ENCODE results near the gene TLN1.

Gene TLN1, protein sequence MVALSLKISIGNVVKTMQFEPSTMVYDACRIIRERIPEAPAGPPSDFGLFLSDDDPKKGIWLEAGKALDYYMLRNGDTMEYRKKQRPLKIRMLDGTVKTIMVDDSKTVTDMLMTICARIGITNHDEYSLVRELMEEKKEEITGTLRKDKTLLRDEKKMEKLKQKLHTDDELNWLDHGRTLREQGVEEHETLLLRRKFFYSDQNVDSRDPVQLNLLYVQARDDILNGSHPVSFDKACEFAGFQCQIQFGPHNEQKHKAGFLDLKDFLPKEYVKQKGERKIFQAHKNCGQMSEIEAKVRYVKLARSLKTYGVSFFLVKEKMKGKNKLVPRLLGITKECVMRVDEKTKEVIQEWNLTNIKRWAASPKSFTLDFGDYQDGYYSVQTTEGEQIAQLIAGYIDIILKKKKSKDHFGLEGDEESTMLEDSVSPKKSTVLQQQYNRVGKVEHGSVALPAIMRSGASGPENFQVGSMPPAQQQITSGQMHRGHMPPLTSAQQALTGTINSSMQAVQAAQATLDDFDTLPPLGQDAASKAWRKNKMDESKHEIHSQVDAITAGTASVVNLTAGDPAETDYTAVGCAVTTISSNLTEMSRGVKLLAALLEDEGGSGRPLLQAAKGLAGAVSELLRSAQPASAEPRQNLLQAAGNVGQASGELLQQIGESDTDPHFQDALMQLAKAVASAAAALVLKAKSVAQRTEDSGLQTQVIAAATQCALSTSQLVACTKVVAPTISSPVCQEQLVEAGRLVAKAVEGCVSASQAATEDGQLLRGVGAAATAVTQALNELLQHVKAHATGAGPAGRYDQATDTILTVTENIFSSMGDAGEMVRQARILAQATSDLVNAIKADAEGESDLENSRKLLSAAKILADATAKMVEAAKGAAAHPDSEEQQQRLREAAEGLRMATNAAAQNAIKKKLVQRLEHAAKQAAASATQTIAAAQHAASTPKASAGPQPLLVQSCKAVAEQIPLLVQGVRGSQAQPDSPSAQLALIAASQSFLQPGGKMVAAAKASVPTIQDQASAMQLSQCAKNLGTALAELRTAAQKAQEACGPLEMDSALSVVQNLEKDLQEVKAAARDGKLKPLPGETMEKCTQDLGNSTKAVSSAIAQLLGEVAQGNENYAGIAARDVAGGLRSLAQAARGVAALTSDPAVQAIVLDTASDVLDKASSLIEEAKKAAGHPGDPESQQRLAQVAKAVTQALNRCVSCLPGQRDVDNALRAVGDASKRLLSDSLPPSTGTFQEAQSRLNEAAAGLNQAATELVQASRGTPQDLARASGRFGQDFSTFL (N-terminal part only)

GRCh38 chr9:35732185-35732799 is at the start of gene TLN1, which contains the start of gene CREB3:
TLN1 (minus strand) TSS chr9:35732195; CDS start chr9:35725694, 6,501 bp downstream.
CREB3 (plus strand) TSS chr9:35732666; CDS start chr9:35732773, 107 bp downstream.
- peak; percentile 97 for DNase-seq (ENCODE audit: low spot score)

DNA sequence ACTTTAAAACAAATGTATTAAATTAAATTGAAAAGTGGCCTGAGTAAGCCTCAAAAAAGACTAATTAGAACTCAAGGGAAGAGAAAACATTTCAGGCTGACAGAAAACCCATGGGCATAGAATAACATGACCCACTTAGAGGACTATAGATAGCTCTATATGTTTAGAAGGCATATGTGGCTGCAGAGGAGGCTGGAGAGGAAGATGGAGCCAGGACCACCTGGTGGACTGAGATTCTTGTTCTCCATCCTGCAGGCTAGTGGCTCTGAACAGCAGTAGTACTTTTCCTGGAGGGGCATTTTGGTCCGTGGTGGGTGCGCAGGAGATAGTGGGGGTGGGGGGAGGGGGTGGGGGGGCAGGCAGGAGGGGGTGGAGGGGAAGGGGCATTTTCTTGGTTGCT is 49.1 kb upstream of the TLN1 start:
- DNase-seq (ENCODE audit: low spot score): no peak

GRCh38 chr9:35778496-35778895 is 46.5 kb upstream of the TLN1 start:
- no peak for DNase-seq (ENCODE audit: low spot score)

GRCh38 chr9:35776018-35776417 is 44.0 kb upstream of the TLN1 start:
- DNase-seq (ENCODE audit: low spot score): no peak

DNA sequence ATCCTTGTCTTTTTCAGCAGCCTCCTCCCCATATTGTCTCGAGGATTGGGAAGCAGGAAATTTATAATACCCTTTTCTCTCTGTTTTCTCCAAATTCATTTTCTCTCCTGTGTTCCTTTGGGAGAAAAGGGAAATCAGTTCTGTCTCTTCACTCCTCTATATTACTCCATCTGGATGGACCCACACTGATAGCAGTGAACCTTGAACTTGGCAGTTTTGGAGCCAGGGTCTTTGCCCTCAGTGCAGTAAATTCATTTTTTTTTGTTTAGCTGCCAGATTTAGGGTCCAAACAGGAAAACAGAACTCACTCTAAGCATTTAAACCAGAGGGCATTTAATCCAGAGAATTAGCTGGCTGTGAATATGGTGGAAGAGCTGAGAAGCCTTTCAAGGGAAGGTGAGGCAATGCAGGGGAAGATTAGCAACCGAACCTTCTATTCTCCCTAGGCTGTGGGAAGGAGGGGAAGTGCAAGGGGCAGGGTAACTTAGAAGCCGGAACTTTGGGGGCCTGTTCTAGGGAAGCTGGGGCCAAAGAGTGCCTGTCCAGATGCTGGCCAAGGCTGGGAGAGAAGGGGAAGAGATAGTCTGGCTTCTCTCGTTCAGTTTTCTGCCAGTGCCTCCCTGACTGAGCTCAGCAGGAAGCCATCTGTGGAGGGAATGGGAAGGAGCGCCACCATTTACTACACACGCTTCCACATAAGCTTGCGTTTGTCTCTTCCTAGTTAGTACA is 43.1 kb upstream of the TLN1 start:
- DNase-seq (ENCODE audit: low spot score): no peak

DNA sequence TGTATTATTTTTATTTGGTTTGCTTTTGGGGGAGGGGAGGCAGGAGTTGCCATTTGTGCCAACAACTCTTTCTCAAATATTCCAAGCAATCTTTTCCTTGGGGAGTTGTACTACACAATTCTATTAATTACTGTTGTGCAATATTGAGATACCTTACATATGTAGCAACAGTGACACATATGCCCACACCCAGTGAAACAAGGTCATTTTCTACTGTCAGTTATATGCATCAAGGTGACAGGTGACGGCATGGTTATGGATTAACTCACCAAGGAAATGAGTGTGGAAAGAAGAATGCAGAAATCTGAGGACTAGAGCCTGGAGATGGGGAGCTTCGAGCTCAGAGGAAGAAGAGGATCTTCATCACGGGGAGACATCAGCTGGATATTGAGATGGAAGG is 39.9 kb upstream of the TLN1 start:
- no peak for DNase-seq (ENCODE audit: low spot score)

DNA sequence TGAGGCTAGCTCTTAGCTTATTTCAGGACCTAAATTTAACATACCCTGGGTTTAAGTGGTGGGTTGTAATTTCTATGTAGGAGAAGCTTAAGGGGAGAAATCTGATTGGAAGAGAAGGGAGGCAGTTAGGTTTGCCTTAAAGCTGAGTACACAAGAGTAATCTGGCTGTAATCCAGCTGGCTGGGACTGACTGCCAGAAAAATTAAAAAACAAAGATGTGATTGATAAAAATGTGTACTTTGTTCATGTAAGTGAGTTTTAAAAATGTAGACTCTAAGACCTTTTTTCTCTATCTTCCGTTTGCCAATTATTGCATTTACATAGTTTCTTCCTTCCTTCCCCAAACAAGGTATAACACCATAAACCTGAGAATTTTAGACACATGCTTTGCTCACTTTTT is 39.5 kb upstream of the TLN1 start:
- DNase-seq (ENCODE audit: low spot score): no peak

DNA sequence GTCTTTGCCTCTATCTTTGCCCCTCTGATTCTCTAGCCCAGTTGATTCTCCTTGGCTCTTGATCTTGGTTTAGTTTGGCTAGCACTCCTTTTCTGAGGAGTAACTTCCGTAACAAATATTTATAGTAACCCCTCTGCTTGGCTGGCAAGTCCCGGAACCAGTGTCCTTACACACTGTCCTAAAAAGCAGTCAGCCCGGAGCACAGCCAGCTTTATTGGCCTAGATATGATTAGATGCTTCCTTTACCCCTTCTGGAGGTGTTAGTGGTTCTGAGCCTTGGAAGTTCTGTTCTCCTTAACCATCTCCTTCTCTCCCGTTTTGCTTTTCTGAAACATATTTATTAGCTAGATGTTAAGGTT is 39.1 kb upstream of the TLN1 start:
- no peak for DNase-seq (ENCODE audit: low spot score)

GRCh38 chr9:35769763-35770162 is 37.8 kb upstream of the TLN1 start:
- DNase-seq (ENCODE audit: low spot score): no peak

- DNase-seq (ENCODE audit: low spot score): no peak
Measured at GRCh38 chr9:35767458-35767857, 35.5 kb upstream of the TLN1 start.

- DNase-seq (ENCODE audit: low spot score): no peak
Measured at GRCh38 chr9:35766997-35767396, 35.0 kb upstream of the TLN1 start.

- DNase-seq (ENCODE audit: low spot score): no peak
Measured at GRCh38 chr9:35763803-35764202, 31.8 kb upstream of the TLN1 start.

- DNase-seq (ENCODE audit: low spot score): no peak
Measured at GRCh38 chr9:35763181-35763580, 31.2 kb upstream of the TLN1 start.

DNA sequence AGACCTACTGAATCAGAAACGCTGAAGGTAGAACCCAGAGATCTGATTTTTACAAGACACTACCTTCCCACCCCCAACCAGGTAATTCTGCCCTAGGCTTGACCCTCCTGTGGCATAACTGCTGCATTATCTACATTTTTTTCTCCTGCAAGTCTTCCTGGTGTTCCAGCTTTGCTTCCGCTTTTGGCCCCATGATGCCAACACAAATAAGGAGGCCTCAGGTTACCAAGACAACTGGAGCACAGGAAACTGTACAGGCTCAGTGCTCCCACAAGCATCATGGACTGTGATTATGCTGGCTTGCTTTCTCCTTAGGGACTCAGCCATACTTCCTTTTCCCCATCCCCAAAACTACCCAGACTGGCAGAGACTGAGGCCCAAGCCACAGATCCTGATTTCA is 28.7 kb upstream of the TLN1 start:
- no peak for DNase-seq (ENCODE audit: low spot score)

DNA sequence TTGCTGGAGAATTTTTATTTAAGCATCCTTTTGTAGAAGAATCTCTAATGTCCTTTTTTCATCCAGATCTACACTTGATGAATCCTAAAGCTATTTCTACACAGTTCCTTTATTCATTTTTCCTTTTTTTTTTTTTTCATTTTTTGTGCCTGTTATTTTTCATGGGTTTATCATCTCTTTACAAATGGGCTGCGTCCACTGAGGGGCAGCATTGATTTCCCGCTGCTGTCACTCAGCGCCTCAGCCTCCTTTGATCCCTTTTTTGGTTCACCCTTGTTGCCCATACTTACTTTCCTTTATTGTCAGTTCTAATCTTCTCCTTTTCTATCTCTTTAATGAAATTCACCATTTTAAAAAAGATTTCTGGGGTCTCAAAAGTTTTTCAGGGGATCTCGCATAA is 27.8 kb upstream of the TLN1 start:
- DNase-seq (ENCODE audit: low spot score): no peak

DNA sequence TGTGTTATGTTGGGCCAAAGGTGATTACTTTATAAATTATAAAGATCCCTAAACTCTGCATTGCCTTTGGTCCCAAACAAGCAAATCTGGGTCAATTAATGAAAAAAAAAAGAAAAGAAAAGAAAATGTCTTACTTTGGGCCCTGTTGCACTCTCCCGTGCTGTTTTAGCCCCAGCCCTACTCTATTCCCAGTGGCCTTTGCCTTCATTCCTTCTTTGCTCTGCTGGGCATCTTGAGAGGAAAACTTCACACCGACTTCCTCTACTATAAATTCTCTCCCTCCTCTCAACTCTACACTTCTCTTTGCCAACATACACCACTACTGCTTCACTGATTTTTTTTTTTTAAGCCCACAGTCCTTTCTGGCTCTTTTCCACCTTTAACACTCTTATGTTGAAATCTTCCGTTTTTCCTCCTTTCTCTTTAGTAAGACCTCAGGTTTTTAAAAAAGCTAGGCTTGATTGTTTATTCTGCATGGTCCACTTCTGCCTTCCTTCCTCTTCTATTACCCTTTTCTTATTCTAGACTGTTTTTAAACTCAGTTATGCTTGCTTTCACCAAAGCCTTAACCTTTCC is 26.6 kb upstream of the TLN1 start:
- no peak for DNase-seq (ENCODE audit: low spot score)

DNA sequence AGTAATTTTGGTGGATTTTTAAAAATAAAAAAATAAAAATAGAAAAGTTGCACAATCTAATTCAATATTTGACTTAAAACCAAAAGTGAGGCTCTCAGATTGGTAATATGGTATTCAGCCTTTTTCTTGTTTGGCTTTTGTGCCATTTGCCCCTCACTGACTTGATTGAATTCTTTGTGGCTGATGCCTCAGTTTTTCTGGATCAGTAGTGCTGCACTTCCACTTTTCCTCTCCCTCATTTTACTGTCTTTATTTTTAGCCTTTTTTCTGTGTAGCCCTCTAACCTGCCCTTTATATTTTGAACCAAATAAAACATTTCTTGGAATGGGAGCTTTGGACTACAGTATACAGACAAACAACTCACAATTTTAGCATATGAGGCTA is 25.9 kb upstream of the TLN1 start:
- no peak for DNase-seq (ENCODE audit: low spot score)

DNA sequence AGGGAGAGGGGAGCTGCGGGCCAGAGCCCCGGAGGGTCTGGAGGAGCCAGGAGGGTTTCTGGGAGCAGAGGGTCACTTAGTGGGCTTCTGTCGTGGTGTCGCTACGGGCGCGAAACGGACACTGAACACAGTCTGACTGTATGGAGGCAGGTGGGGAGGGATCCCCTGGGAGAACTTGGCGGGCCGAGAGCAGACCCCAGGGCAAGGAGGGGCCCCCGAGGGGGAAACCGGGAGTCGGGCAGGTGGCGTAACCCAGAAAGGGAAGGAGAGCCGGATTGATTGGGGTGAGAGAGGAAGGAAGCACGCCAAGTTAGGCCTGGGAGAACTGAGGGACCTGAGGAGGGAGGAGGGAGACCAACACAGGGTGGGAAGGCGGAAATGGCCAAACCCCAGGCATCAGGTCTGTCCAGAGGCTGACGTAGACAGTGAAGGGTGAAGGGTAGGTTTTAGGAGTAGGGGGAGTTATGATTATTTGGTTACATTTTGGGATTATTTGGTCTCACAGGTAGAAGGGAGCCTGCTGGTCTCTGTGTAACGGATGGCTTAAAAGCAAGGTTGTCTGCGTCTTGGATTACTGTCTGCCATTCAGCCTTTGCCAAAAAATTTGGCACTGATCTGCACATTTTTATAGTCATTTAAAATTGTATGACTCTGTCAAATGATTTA is 25.4 kb upstream of the TLN1 start:
- DNase-seq (ENCODE audit: low spot score): peak; percentile 22

- peak; percentile 51 for DNase-seq (ENCODE audit: low spot score)
Measured at GRCh38 chr9:35756275-35757225, 24.6 kb upstream of the TLN1 start.
